ENCODE results near the gene PPP1R18.
A peak's percentile ranks its signal among the peaks of the same experiment; 100 is the strongest.

Gene PPP1R18, protein sequence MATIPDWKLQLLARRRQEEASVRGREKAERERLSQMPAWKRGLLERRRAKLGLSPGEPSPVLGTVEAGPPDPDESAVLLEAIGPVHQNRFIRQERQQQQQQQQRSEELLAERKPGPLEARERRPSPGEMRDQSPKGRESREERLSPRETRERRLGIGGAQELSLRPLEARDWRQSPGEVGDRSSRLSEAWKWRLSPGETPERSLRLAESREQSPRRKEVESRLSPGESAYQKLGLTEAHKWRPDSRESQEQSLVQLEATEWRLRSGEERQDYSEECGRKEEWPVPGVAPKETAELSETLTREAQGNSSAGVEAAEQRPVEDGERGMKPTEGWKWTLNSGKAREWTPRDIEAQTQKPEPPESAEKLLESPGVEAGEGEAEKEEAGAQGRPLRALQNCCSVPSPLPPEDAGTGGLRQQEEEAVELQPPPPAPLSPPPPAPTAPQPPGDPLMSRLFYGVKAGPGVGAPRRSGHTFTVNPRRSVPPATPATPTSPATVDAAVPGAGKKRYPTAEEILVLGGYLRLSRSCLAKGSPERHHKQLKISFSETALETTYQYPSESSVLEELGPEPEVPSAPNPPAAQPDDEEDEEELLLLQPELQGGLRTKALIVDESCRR

GRCh38 chr6:30686009-30686907 is at the start of gene PPP1R18:
PPP1R18 (minus strand) TSS chr6:30686645; CDS start chr6:30686018, 627 bp downstream.
- TF ChIP-seq, protein P1, sequence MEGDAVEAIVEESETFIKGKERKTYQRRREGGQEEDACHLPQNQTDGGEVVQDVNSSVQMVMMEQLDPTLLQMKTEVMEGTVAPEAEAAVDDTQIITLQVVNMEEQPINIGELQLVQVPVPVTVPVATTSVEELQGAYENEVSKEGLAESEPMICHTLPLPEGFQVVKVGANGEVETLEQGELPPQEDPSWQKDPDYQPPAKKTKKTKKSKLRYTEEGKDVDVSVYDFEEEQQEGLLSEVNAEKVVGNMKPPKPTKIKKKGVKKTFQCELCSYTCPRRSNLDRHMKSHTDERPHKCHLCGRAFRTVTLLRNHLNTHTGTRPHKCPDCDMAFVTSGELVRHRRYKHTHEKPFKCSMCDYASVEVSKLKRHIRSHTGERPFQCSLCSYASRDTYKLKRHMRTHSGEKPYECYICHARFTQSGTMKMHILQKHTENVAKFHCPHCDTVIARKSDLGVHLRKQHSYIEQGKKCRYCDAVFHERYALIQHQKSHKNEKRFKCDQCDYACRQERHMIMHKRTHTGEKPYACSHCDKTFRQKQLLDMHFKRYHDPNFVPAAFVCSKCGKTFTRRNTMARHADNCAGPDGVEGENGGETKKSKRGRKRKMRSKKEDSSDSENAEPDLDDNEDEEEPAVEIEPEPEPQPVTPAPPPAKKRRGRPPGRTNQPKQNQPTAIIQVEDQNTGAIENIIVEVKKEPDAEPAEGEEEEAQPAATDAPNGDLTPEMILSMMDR (IDR thresholded peaks at IDR 0.05), result no peak

DNA sequence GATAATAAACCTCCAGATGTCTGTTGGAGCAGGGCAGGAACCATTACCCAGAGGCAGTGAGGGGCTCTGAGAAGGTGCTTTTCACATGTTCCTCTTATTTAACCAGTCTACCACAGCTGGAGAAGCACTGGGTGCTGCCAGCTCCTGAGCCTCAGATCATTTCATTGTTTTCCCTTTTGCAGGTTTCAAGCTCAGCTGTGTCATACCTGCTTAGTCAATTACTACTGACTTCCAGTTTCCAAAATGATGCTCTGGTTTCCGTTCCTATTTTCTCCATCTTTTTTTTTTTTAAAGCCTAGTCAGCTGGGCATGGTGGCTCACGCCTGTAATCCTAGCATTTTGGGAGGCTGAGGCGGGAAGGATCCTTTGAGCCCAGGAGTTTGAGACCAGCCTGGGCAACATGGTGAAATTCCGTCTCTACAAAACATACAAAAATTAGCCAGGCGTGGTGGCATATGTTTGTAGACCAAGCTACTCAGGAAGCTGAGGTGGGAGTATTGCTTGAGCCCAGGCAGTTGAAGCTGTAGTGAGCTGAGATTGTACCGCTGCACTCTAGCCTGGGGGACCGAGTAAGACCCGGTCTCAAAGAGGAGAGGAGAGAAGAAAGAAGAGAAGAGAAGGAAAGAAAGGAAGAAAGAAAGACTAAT is 49.3 kb upstream of the PPP1R18 start:
- TF ChIP-seq, protein P1 (IDR thresholded peaks at IDR 0.05), result no peak

DNA sequence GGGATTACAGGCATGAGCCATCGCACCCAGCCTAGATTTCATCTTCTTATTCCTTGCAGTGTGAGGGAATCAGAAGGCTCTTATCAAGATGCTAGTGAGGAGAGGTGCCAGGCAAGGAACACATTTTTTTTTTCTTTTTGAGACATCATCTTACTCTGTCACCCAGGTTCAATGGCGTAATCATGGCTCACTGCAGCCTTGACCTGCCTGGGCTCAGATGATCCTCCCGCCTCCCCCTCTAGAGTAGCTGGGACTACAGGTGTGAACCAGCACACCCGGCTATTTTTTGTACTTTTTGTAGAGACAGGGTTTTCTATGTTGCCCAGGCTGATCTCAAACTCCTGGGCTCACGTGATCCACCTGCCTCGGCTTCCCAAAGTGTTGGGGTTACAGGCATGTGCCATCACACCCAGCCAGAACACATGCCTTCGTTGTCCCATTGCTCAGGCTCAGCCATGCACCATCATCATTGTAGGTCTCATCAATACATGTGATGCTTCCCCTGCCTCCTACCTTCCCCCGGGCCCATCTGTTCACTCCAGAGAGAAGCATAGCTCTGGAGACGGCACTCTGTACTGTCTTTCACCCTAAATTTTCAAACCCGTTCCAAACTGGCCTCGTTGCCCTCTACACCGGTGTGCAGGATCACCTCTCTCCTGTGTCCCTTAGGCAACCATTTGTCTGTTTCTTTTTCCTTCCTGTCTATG is 45.9 kb upstream of the PPP1R18 start:
- TF ChIP-seq, protein P1 (IDR thresholded peaks at IDR 0.05), result no peak

GRCh38 chr6:30730601-30731435 is 44.4 kb upstream of the PPP1R18 start:
- TF ChIP-seq, protein P1 (IDR thresholded peaks at IDR 0.05), result peak; percentile 80

- TF ChIP-seq, protein P1 (IDR thresholded peaks at IDR 0.05), result no peak
These were observed 41.6 kb upstream of the PPP1R18 start for GRCh38 chr6:30727920-30728553.
